ENCODE results near the gene MPPE1. TPM values are rescaled to one million over a fixed set of nuclear protein-coding genes. Genes with fewer than 3 reads are reported as not detected.

The MPPE1 gene
- total and polyA plus RNA-seq, 4 donors, result 41.3 to 71.4 (median 44.0) TPM

GRCh38 chr18:11884396-11885030 is 23.6 kb downstream of the MPPE1 start:
- peaks cover 12 to 23% (median 17%) of the 10 kb centered on the region in 4 donors for H3K36me3 ChIP-seq (ENCODE audit: control insufficient read depth in 4 of 4, insufficient read depth in 4 of 4, low read length in 4 of 4)
- H3K9me3 ChIP-seq (ENCODE audit: control insufficient read depth in 4 of 4, insufficient read depth in 3 of 4, low read length in 3 of 4), result no peaks in the 10 kb centered on the region
- no peak overlapping the region for H3K9ac ChIP-seq (ENCODE audit: insufficient read depth in 1 of 2, low read length in 2 of 2)
- 83 to 88% methylated on average over 12 of the region's 12 CpGs for WGBS, 2 donors
- H3K4me1 ChIP-seq (ENCODE audit: control insufficient read depth in 5 of 5, insufficient read depth in 5 of 5, low read length in 5 of 5), result peaks cover 0 to 5% (median 0%) of the 10 kb centered on the region in 5 donors
- ATAC-seq (ENCODE audit: insufficient read depth, low FRiP score) (no peak), DNase-seq (no peak)
- no peaks in the 10 kb centered on the region for H3K27me3 ChIP-seq (ENCODE audit: control insufficient read depth in 3 of 3, insufficient read depth in 3 of 3, low read length in 2 of 3)
- no peak for TF ChIP-seq CTCF (IDR thresholded peaks at IDR 0.05; ENCODE audit: control extremely low read depth, extremely low read depth)
- H3K27ac ChIP-seq (ENCODE audit: low read depth in 1 of 2, low read length in 1 of 2), result no peak overlapping the region
- no peak overlapping the region for H3K4me3 ChIP-seq

- Histone ChIP-seq H3K4me1 (ENCODE audit: control insufficient read depth in 5 of 5, insufficient read depth in 5 of 5, low read length in 5 of 5) (peaks cover 0 to 5% (median 0%) of the 10 kb centered on the region in 5 donors), H3K36me3 (ENCODE audit: control insufficient read depth in 4 of 4, insufficient read depth in 4 of 4, low read length in 4 of 4) (peaks cover 9 to 23% (median 16%) of the 10 kb centered on the region in 4 donors), H3K27me3 (ENCODE audit: control insufficient read depth in 3 of 3, insufficient read depth in 3 of 3, low read length in 2 of 3) (no peaks in the 10 kb centered on the region), H3K9me3 (ENCODE audit: control insufficient read depth in 4 of 4, insufficient read depth in 3 of 4, low read length in 3 of 4) (no peaks in the 10 kb centered on the region), H3K9ac (ENCODE audit: insufficient read depth in 1 of 2, low read length in 2 of 2) (no peak overlapping the region), H3K27ac (ENCODE audit: low read depth in 1 of 2, low read length in 1 of 2) (no peak overlapping the region), H3K4me3 (no peak overlapping the region)
- DNase-seq, result no peak
- 22 to 47% methylated on average over 1 of the region's 1 CpG for WGBS, 2 donors
- no peak for ATAC-seq (ENCODE audit: insufficient read depth, low FRiP score)
- TF ChIP-seq CTCF (IDR thresholded peaks at IDR 0.05; ENCODE audit: control extremely low read depth, extremely low read depth), result no peak
These were observed 25.0 kb downstream of the MPPE1 start for GRCh38 chr18:11883153-11883552.

- TF ChIP-seq CTCF (IDR thresholded peaks at IDR 0.05; ENCODE audit: control extremely low read depth, extremely low read depth), result no peak
- H3K9ac ChIP-seq (ENCODE audit: insufficient read depth in 1 of 2, low read length in 2 of 2), result no peak overlapping the region
- no peak overlapping the region for H3K27ac ChIP-seq (ENCODE audit: low read depth in 1 of 2, low read length in 1 of 2)
- 44 to 52% methylated on average over 4 of the region's 4 CpGs for WGBS, 2 donors
- H3K36me3 ChIP-seq (ENCODE audit: control insufficient read depth in 4 of 4, insufficient read depth in 4 of 4, low read length in 4 of 4), result peaks cover 8 to 22% (median 15%) of the 10 kb centered on the region in 4 donors
- ATAC-seq (ENCODE audit: insufficient read depth, low FRiP score), result no peak
- peaks cover 0 to 3% (median 0%) of the 10 kb centered on the region in 5 donors for H3K4me1 ChIP-seq (ENCODE audit: control insufficient read depth in 5 of 5, insufficient read depth in 5 of 5, low read length in 5 of 5)
- no peaks in the 10 kb centered on the region for H3K9me3 ChIP-seq (ENCODE audit: control insufficient read depth in 4 of 4, insufficient read depth in 3 of 4, low read length in 3 of 4)
- no peaks in the 10 kb centered on the region for H3K27me3 ChIP-seq (ENCODE audit: control insufficient read depth in 3 of 3, insufficient read depth in 3 of 3, low read length in 2 of 3)
- DNase-seq, result no peak
- no peak overlapping the region for H3K4me3 ChIP-seq
These were observed 25.5 kb downstream of the MPPE1 start for GRCh38 chr18:11882636-11883035.
